ENCODE results near the gene SEZ6. TPM values are rescaled to one million over a fixed set of nuclear protein-coding genes. Genes with fewer than 3 reads are reported as not detected.

SEZ6 gene
- total RNA-seq, 1 experiment from 2014 or later: 0.52 TPM

DNA sequence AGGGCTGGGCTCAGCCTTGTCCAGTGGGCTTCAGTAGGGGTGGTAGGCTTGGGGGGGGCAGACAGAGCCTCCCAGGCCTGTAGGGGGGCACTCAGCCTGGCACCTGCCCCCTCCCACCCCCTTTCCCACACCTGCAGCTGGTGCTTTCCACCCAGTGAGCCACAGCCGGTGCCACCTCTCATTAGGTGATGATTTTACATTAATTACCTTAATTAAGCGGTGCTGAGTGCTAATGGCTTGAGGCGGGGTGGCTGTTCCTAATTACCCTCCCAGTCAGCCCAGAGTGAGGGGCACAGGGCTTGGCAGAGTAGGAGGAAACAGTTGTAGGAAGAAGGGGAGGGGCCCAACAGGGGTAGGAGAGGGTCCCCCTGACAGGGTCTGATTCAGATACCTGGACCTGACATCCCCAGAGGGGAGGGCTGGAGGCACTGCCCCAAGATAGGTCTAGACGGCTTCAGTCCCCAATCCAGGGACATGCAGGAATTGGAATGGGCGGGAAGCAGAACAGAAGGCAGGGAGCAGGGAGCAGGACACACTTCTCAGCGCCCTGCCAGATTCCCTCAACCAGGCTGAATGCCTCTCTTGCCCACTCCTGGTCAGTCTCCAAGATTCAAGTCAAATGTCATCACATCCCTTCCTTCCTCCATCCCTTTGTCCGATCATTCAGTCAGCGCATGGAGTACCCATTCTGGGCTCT is 28.0 kb downstream of the SEZ6 start:
- no peak for DNase-seq (ENCODE audit: low spot score)

DNA sequence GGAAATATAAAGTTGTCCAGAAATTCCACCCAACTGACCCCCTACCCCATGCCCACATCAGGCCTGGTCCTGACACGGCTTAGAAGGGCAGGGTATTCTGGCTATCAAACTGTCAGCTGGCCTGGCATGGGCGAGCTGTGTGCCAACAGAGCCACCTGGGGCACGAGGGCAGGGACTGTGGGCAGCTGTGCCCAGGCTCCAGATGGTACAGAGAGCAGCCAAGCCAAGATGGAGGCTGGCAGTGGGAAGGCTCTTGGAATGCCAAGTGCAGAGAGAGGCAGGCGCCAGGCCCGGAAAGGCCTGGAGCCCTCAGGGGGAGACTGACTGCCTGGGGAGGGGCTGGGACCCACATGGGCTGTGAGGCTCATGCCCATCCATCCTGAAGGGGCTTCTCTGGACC is 30.2 kb downstream of the SEZ6 start:
- no peak for DNase-seq (ENCODE audit: low spot score)

DNA sequence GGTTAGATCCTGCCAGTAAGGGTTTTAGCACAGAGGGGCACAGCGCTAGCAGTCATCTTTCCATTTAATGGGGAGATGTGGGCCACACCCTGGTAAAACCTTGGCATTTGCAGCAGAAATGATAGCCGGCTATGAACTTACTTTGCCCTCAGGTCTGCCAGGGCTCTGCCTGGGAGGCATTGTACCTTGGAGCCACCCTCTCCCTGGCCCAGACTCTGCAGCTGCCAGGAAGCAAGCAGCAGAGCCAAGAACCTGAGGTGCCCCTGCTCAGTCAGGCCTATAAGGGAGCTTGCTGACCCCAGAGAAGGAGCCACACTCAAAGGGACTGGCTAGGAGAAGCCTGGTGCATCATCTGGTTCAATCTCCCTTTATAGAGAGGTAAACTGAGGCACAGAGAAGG is 30.8 kb downstream of the SEZ6 start:
- DNase-seq (ENCODE audit: low spot score): no peak

DNA sequence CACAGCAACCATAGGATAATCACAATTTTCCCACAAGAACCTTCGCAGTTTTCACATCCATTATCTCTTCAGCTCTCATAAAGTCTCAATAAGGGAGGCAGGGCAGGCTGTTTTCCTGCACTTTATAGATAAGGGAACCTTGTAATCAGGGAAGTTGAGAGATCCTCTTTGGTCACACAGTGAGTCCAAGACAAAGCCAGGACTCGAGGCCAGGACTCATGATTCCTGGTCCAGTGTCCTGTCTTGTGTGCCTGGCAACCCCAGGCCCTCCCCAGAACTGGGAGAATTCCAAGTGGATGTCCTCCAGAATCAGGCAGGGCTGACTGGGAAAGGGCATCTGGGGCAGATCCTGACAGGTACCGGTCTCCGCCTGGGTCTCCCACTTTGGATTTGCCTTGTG is 31.4 kb downstream of the SEZ6 start:
- DNase-seq (ENCODE audit: low spot score): no peak

DNA sequence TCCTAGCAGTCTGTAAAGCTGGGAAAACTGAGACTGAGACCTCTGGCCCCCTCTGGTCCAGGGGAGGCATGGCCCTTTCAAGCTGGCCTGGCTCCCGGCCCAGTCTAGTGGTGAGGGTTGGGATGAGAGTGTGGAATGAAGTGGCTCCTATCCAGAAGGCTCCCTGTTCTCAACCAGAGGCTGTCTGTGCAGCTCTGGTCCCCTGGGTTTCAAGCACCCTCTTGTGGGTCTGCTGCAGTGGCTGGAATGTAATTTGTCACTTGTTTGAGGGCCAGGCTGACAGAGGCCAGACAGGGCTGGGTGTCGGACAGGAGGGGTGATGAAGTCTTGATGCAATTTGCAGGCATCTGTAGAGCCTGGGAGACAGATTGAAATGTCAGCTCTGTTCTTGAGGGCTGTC is 32.4 kb downstream of the SEZ6 start:
- peak; percentile 90 for DNase-seq (ENCODE audit: low spot score)

DNA sequence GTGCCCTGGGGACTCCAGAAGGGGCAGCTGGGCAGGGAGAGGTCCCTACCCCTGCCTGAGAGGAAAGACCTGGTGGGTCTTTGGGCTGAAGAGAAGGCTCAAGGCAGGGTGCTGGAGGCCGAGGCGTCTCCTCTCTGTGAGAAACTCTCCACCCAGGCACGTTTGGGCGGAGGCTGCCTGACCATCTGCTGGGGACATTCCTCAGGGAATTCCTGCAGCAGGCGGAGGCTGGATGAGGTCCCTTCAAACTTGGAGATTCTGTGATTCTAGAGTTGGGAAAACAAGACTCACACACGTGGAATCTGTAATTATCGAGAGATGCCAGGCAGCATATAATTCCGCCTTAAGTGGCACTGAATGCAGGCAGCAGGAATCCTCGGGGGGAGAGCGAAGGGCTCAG is 33.4 kb downstream of the SEZ6 start:
- peak; percentile 79 for DNase-seq (ENCODE audit: low spot score)

DNA sequence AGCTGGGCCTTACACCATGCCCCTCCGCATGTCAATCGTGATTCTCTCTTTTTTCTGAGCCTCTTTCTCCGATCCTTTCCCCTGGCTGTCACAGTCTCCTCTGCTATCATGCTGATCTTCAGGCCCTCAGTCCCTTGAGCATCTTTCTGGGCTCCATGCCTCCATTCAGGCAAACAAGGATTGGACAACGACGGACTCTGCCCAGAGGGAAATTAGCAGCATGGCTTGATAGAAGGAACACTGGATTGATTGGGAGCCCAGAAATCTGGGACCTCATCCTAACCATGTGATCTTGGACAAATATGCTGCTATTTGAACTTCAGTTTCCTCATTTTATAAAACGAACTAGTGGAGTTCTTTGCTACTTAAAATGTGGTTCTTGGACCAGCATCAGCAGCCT is 35.0 kb downstream of the SEZ6 start:
- DNase-seq (ENCODE audit: low spot score): no peak

GRCh38 chr17:28969706-28970393 is 36.0 kb downstream of the SEZ6 start:
- DNase-seq (ENCODE audit: low spot score): no peak

- no peak for DNase-seq (ENCODE audit: low spot score)
These were observed 36.9 kb downstream of the SEZ6 start for GRCh38 chr17:28968914-28969295.

DNA sequence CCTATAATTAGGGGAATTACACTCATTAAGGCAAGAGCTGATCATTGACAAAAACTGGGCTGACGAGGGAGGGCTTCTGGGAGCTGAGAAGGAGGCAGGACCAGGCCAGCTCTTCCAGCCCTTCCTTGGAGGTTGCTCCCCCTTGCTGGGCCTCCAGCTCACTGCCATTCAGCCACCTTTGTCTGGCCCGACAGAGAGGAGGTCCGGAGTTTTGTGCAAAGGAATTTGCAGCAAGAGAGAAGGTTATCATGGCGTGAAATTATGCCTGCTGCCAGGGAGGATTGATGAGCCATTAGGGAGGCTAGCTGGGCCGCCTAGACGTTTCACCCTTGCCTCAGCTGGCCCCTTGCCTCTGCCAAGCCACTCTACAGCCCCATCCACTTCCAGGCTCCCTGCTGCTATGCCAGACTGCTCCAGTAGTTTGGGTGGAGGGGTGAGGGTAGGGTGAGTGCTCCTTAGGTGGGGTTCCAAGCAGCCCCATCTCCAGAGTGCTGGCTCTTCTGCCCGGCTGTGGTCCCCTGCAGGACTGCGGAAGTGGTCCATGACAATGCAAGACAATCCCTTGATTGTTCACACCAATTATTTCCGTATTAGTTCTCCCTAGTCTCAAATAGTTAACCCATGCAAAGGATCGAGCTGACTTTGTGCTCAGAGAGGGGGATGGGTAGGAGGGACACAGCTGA is 37.5 kb downstream of the SEZ6 start:
- DNase-seq (ENCODE audit: low spot score): no peak

GRCh38 chr17:28967221-28968135 is 38.4 kb downstream of the SEZ6 start:
- no peak for DNase-seq (ENCODE audit: low spot score)

DNA sequence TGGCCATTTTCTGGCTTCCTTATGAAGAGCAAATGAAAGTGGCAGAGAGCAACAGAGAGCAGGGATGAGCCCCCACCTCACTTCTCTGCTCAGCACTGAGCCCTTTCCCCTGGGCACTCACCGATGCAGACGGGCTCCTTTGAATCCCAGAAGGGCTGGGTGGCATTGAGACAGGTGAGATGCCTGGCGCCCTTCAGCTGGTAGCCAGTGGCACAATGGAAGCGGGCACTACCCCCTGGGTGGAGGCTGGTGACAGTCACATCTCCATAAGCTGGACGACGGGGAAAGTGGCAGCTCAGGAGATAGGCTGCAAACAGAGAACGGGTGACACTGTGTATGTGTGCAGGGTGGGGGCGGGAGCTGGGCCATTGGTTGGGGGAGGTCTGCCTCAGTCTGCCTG is 42.0 kb downstream of the SEZ6 start:
- DNase-seq (ENCODE audit: low spot score): no peak

GRCh38 chr17:28963055-28963611 is 42.7 kb downstream of the SEZ6 start:
- DNase-seq (ENCODE audit: low spot score): no peak

- no peak for DNase-seq (ENCODE audit: low spot score)
These were observed 44.4 kb downstream of the SEZ6 start for GRCh38 chr17:28961391-28961790.

GRCh38 chr17:28960256-28961061 is 45.4 kb downstream of the SEZ6 start:
- DNase-seq (ENCODE audit: low spot score): no peak

DNA sequence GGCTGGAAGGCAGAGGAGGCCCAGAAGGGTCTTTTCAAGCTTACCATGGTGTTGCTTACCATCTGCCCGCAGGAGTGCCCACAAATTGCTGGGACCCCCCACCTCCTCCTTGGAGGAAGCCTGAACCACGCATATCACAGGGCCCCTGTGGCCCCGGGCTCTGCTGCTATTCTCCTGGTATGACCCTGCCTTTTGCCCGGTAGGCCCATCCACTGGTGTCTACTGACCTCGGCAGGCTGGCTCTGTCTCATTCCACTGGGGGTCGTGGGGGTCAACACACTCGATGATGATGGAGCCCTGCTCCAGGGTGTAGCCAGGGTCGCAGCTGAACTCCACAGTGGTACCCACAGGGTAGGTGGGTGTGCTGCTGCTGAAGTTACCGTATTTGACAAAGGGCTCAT is 46.4 kb downstream of the SEZ6 start:
- no peak for DNase-seq (ENCODE audit: low spot score)

- no peak for DNase-seq (ENCODE audit: low spot score)
These were observed 46.9 kb downstream of the SEZ6 start for GRCh38 chr17:28958820-28959455.

DNA sequence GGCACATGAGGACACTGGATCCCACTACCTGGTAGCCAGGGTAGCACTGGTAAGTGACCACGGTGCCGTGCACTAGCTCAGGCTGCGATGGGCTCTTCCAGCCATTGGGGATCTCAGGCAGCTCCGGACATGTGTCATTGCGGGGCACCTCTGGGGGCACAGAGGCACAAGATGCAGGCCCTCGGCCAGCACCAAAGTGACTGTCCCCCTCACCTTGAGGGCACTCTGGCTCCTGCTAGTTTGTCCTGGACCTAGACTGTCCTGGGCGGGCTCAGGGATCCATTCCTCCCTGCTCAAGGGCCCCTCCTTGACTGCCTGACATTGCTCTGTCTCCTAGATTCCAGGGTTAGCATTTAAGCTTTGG is 47.9 kb downstream of the SEZ6 start:
- no peak for DNase-seq (ENCODE audit: low spot score)

- no peak for DNase-seq (ENCODE audit: low spot score)
These were observed 48.4 kb downstream of the SEZ6 start for GRCh38 chr17:28957277-28957991.

- no peak for DNase-seq (ENCODE audit: low spot score)
These were observed 49.0 kb downstream of the SEZ6 start for GRCh38 chr17:28956861-28957260.

Data from A172 (cell line).